BLaER1 (cell line): ENCODE data around the gene GSK3A.
A peak's percentile ranks its signal among the peaks of the same experiment; 100 is the strongest.

Experiments used
- H3K27ac ChIP-seq: shearing (Covaris generic); formaldehyde crosslinking; 2 replicates; pipeline ENCODE4 v1.8.1; 2022
- H3K27me3 ChIP-seq: shearing (Covaris generic); formaldehyde crosslinking; 2 replicates; pipeline ENCODE4 v1.8.1; 2022
- H3K36me3 ChIP-seq: shearing (Covaris generic); formaldehyde crosslinking; 2 replicates; pipeline ENCODE4 v1.8.1; 2022
- H3K4me1 ChIP-seq: shearing (Covaris generic); formaldehyde crosslinking; 2 replicates; pipeline ENCODE4 v1.8.1; 2022
- H3K4me2 ChIP-seq: shearing (Covaris generic); formaldehyde crosslinking; 2 replicates; pipeline ENCODE4 v1.8.1; 2022
- H3K4me3 ChIP-seq: shearing (Covaris generic); formaldehyde crosslinking; 2 replicates; pipeline ENCODE4 v1.8.1; 2022
- H3K9ac ChIP-seq: shearing (Covaris generic); formaldehyde crosslinking; 2 replicates; pipeline ENCODE4 v1.8.1; 2022
- H3K9me3 ChIP-seq: shearing (Covaris generic); formaldehyde crosslinking; 2 replicates; pipeline ENCODE4 v1.8.1; 2022
- H4K20me1 ChIP-seq: shearing (Covaris generic); formaldehyde crosslinking; 2 replicates; pipeline ENCODE4 v1.8.1; 2022
- Cebpa-rat ChIP-seq: shearing (Covaris generic); IDR thresholded peaks from 2 replicates; pipeline ENCODE4 v1.8.1; 2022

GSK3A gene

DNA sequence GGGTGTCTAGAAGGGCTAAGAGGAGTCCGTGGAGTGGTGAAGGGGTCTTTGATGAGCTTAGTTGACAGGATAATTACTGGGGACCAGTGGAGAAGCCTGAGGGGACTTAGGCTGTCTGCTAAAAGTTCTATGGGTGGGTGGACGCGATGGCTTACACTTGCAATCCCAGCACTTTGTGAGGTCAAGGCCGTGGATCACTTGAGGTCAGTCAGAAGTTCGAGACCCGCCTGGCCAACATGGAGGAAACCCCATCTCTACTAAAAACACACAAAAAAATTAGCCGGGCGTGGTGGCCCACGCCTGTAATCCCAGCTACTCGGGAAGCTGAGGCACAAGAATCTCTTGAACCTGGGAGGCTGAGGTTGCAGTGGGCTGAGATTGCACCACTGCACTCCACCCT, 2.8 kb upstream of the GSK3A start:
- no peak overlapping the region for H3K4me3 ChIP-seq
- H3K4me1 ChIP-seq: peaks cover 55% of the 10 kb centered on the region
- no peak for TF ChIP-seq Cebpa-rat
- no peaks in the 10 kb centered on the region for H3K9me3 ChIP-seq
- H3K36me3 ChIP-seq: peaks cover 34% of the 10 kb centered on the region
- H4K20me1 ChIP-seq: peaks cover 44% of the 10 kb centered on the region
- peak overlapping the region; percentile 62 for H3K27ac ChIP-seq
- H3K9ac ChIP-seq: peak overlapping the region; percentile 59; the same call in 1 of the 2 replicates
- H3K4me2 ChIP-seq: peak overlapping the region; percentile 96
- no peaks in the 10 kb centered on the region for H3K27me3 ChIP-seq

DNA sequence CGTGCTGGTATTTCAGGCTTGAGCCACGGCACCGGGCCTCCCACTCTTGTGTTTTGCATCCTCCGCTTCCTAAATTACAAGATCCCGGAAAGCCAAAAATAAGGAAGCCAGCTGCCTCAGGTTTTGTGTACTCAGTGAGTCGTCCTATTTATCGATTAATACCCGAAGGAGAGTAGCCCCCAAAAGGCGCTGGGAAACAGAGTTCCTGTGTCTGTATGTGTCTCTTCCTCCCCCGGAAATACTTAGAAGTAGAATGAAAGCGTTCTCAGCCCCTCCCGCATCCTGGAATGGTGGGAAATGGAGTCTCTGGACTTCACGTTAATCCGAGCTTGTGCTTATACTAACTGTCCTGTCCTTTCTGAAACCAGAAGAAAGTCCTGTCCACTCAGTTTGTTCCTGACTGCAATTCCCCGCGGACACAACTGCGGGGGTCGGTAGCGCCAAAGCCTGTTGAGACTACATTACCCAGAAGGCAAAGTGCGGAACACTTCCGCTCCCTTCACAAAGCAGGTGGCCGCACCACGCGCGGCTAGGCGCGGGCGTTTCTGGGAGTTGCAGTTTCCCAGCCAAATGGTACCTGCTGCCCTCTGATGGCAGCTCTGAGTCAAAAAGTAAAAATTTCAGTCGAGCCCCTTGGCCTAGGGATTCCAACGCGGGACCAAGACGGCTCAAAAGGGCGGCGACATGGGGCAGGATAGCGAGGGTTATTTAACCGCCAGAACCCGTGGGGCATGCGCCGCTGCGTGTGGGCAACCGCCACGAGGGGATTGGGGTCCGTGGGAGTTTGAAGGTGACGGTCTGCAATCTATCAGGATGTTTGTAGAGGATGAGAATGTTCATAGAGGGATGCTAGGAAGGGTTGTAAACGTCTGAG, 2.2 kb upstream of the GSK3A start:
- no peak for TF ChIP-seq Cebpa-rat
- no peaks in the 10 kb centered on the region for H3K27me3 ChIP-seq
- peak overlapping the region; percentile 96 for H3K4me2 ChIP-seq
- peaks cover 56% of the 10 kb centered on the region for H3K4me1 ChIP-seq
- peak overlapping the region; percentile 94 for H3K27ac ChIP-seq
- H3K9ac ChIP-seq: peak overlapping the region; percentile 99
- H4K20me1 ChIP-seq: peaks cover 44% of the 10 kb centered on the region
- H3K9me3 ChIP-seq: no peaks in the 10 kb centered on the region
- H3K4me3 ChIP-seq: peak overlapping the region; percentile 96
- H3K36me3 ChIP-seq: peaks cover 34% of the 10 kb centered on the region

DNA sequence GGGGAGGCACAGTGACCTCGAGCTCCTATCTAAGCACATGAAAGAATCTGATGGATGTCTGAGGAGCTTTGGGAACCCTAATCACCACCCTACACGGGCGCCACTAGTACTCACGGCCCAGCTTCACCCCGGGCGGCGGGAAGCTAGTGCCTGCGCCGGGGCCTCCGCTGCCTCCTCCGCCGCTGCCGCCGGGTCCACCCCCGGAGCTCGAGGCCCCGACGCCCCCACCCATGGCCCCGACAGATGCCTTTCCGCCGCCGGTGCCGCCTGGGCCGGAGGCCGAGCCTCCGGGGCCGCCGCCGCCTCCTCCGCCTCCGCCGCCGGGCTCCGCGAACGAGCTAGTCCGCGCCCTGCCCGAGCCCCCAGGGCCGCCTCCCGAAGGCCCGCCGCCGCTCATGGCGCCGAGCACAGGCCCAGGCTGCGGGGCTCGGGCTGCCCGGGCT, 312 bp downstream of the GSK3A start:
- Histone ChIP-seq H3K4me3 (peak overlapping the region; percentile 96), H3K4me2 (peak overlapping the region; percentile 99), H3K9me3 (no peaks in the 10 kb centered on the region), H3K9ac (peak overlapping the region; percentile 99), H3K27me3 (no peaks in the 10 kb centered on the region), H4K20me1 (peaks cover 54% of the 10 kb centered on the region), H3K27ac (peak overlapping the region; percentile 94), H3K36me3 (peaks cover 46% of the 10 kb centered on the region), H3K4me1 (peaks cover 57% of the 10 kb centered on the region)
- TF ChIP-seq Cebpa-rat: no peak

DNA sequence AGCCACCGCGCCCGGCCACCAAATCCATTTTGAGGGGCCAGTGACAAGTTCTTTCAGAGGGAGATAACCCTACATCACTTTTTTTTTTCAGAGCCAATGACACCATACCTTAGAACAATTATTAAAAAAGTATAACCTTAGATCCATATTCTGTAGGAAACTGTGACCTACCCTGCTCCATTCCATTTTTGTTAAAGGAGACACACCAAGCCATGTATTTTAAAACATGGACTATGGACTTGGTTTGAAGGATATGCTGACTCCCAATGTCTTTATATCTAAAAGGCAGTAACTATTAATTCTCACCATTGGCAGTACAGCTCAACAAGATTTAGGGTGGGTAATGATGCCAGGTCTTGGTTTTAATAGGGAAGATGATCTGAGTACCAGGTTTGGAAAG, 1.1 kb downstream of the GSK3A start:
- Histone ChIP-seq H3K9me3 (no peaks in the 10 kb centered on the region), H3K36me3 (peaks cover 49% of the 10 kb centered on the region), H3K27me3 (no peaks in the 10 kb centered on the region), H3K9ac (peak overlapping the region; percentile 99), H3K4me1 (peaks cover 49% of the 10 kb centered on the region), H3K4me2 (peak overlapping the region; percentile 99), H3K27ac (peak overlapping the region; percentile 94), H3K4me3 (peak overlapping the region; percentile 96), H4K20me1 (peaks cover 55% of the 10 kb centered on the region)
- TF ChIP-seq Cebpa-rat: no peak

DNA sequence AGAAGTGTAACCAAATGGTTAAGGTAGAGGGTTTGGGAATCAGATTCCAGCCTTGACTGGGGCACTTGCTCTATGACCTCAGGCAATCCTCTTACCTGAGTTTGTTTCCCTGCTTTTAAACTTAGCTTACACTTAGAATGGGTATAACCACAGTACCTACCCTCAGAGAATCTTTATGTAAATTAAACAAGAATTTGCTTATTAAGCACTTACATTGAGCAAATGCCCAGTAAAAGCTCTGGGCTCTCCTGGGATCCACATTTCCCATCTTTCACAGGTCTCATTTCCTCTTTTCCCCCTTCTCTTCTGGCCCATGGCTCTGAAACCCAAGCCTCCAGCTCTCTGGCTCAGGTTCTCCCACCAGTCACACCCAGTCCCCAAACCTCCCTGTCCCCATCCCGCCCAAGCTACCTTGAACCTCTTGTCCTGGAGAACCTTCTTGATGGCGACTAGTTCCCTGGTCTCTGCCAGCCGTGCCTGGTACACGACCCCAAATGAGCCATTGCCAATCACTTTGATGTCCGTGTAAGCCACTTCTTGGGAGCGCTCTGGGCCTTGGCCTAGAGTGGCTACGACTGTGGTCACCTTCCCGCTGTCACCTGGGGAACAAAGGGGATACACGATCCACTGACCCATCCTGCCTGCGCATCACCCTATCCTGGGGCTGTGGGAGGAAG, 2.7 kb downstream of the GSK3A start:
- no peak overlapping the region for H3K4me3 ChIP-seq
- peak overlapping the region; percentile 99; the same call in 1 of the 2 replicates for H3K4me2 ChIP-seq
- no peak overlapping the region for H3K9ac ChIP-seq
- peaks cover 63% of the 10 kb centered on the region for H3K36me3 ChIP-seq
- H3K9me3 ChIP-seq: no peaks in the 10 kb centered on the region
- H3K27ac ChIP-seq: no peak overlapping the region
- no peak for TF ChIP-seq Cebpa-rat
- H4K20me1 ChIP-seq: peaks cover 71% of the 10 kb centered on the region
- no peaks in the 10 kb centered on the region for H3K27me3 ChIP-seq
- H3K4me1 ChIP-seq: peaks cover 34% of the 10 kb centered on the region

DNA sequence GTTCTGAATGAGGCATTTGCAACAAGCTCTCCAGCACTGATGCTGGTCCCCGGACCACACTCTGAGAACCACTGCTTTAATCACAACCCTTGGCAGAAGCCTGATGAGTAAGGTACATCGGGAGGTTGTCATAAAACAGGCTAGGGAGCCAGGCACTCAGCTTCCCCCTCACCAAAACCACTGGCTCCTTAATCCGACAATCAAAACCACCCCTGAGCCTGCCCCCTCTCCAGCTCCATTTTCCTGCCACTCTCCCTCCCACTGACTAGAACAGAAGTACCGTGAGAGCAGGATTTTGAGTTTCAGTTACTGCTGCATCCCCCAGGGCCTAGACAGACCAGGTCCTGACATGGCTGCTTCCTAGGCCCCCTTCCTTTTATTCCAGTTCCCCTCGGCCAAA, 7.2 kb downstream of the GSK3A start:
- no peak for TF ChIP-seq Cebpa-rat
- H3K27me3 ChIP-seq: no peaks in the 10 kb centered on the region
- H3K4me3 ChIP-seq: no peak overlapping the region
- H3K4me2 ChIP-seq: no peak overlapping the region
- H4K20me1 ChIP-seq: peaks cover 96% of the 10 kb centered on the region
- no peaks in the 10 kb centered on the region for H3K9me3 ChIP-seq
- H3K9ac ChIP-seq: 0 out of 2 replicates have a peak overlapping the region, but pooled peaks have one; percentile 19
- H3K36me3 ChIP-seq: peaks cover 98% of the 10 kb centered on the region
- H3K27ac ChIP-seq: no peak overlapping the region
- peaks cover 18% of the 10 kb centered on the region for H3K4me1 ChIP-seq

DNA sequence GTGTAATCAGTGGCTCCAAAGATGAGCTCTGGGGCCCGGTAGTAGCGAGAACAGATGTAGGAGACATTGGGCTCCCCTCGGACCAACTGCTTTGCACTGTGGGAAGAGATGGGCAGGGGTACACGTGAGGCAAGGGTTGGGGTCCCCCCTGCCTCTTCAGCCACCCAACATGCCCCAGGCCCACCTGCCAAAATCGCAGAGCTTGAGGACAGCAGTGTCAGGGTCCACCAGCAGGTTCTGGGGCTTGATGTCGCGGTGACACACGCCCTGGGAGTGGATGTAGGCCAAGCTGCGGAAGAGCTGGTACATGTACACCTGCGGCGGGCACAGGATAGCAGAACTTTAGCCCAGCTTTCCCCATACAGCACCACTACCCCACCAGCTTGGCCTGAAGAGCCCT, 8.0 kb downstream of the GSK3A start:
- peaks cover 10% of the 10 kb centered on the region; the same call in 1 of the 2 replicates for H3K4me1 ChIP-seq
- no peak overlapping the region for H3K4me2 ChIP-seq
- H3K36me3 ChIP-seq: peaks cover 98% of the 10 kb centered on the region
- TF ChIP-seq Cebpa-rat: no peak
- no peaks in the 10 kb centered on the region for H3K9me3 ChIP-seq
- no peak overlapping the region for H3K27ac ChIP-seq
- peaks cover 96% of the 10 kb centered on the region for H4K20me1 ChIP-seq
- H3K4me3 ChIP-seq: no peak overlapping the region
- no peaks in the 10 kb centered on the region for H3K27me3 ChIP-seq
- no peak overlapping the region for H3K9ac ChIP-seq

DNA sequence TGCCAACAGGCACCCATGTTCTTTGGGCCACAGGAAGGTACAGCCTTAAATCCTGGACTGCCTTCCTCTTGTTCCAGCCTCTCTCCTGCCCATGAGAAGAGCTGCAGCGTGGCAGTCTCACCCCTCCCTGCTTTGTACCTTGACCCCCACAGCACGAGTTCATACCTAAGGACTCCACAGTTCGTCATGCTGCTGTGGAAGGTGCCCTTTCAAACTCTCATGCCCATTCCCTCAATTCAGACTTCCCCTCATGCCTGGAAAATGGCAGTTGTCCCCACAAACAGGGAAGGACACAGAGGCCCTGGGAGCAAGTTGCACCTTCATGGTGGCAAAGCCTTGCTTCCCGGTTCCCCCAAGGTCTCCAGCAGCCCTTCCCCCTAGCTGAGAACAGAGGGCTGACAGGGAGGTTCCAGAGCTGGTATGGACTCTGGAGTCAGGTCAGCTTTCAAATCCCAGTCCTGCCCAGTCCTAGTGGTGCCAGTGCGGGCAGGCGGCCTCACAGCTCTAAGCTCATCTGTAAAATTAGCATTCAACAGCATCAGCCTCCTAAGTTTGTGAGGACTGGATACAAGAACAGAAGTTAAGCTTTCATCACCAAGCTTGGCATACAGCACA, 8.6 kb downstream of the GSK3A start:
- H3K9ac ChIP-seq: no peak overlapping the region
- no peak for TF ChIP-seq Cebpa-rat
- H3K27ac ChIP-seq: no peak overlapping the region
- no peaks in the 10 kb centered on the region for H3K27me3 ChIP-seq
- no peak overlapping the region for H3K4me2 ChIP-seq
- peaks cover 96% of the 10 kb centered on the region for H4K20me1 ChIP-seq
- H3K36me3 ChIP-seq: peaks cover 98% of the 10 kb centered on the region
- no peak overlapping the region for H3K4me3 ChIP-seq
- no peaks in the 10 kb centered on the region for H3K9me3 ChIP-seq
- peaks cover 10% of the 10 kb centered on the region; the same call in 1 of the 2 replicates for H3K4me1 ChIP-seq

DNA sequence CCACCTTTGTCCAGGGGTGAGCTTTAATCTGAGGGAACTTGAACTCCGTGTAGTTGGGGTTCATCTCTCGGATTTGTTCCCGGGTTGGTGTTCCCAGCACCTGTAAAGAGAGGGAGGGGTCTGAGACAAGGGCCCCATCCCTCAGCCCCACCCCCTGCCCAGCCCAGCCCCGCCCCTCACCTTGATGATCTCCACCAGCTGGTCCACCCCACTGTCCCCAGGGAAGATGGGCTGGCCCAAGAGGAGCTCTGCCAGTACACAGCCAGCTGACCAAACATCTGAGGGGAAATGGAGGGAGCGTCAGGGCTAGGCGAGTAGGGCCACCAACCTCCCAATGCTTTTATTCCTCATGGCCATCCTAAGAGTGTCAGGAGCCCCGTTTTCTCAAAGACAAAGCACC, 9.3 kb downstream of the GSK3A start:
- H3K9me3 ChIP-seq: no peaks in the 10 kb centered on the region
- no peak overlapping the region for H3K27ac ChIP-seq
- TF ChIP-seq Cebpa-rat: no peak
- no peak overlapping the region for H3K4me2 ChIP-seq
- peaks cover 98% of the 10 kb centered on the region for H3K36me3 ChIP-seq
- H3K4me1 ChIP-seq: peaks cover 10% of the 10 kb centered on the region; the same call in 1 of the 2 replicates
- no peaks in the 10 kb centered on the region for H3K27me3 ChIP-seq
- H3K9ac ChIP-seq: no peak overlapping the region
- peaks cover 96% of the 10 kb centered on the region for H4K20me1 ChIP-seq
- no peak overlapping the region for H3K4me3 ChIP-seq
